ENCODE data around the gene FHL2. TPM values are rescaled to one million over a fixed set of nuclear protein-coding genes. Genes with fewer than 3 reads are reported as not detected.
"Not testable (repeated sequence)": the region's sequence is repeated elsewhere in the genome, so short reads cannot be mapped to it uniquely, and the experiment has no call there.

Gene FHL2
- total and polyA plus RNA-seq, 12 donors, result 437 to 2,354 (median 1,410) TPM

DNA sequence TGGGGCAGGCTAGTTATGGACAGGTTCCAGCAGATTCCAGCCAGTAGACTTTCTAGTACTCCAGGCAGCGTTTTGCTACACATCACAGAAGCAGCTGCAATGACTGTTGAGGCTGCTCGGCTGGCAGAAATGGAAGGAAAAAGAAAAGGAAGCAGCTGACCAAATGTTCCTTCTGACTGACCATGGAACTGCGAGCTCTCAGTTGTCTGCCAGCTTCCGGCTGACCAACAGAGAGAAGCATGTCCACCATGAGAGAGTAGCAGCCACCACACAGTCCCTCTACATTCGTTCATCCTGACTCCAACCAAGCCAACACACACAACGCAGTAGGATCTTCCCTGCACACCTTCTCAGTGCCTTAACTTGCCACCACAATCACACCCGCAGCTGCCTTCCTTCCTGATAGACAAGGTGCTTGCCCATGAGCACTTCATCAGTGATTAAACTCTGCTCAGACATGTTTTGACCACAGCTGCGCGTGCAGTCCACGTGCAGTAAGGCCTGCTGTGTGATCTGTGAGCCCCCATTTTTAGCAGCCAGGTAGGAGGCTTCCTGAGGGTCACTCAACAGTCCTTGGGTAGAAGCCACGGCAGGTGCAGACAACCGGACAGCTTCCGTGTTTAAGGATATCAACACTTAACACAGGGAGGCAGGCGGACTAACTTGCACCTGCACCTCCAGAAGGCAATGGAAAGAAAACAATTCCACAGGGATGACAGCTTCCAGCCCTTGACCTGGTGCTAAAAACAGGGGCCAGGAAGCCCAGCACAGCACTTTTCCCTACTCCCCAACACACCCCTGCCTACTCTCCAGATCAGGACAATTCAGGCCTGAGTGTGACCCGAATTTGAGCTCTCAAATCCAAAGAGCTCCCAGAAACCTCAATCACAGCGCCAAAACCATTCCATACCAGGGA lies 70.3 kb downstream of the FHL2 start:
- Histone ChIP-seq H3K27me3 (no peaks in the 10 kb centered on the region), H3K4me1 (peaks cover 4 to 44% (median 19%) of the 10 kb centered on the region in 9 donors), H3K9me3 (no peaks in the 10 kb centered on the region), H3K36me3 (no peaks in the 10 kb centered on the region), H3K4me3 (peak overlapping the region; percentile 35 to 94 (median 64)), H3K27ac (peak overlapping the region in 9 of 10 donors; percentile 63 to 95 (median 74))
- TF ChIP-seq, protein P1, sequence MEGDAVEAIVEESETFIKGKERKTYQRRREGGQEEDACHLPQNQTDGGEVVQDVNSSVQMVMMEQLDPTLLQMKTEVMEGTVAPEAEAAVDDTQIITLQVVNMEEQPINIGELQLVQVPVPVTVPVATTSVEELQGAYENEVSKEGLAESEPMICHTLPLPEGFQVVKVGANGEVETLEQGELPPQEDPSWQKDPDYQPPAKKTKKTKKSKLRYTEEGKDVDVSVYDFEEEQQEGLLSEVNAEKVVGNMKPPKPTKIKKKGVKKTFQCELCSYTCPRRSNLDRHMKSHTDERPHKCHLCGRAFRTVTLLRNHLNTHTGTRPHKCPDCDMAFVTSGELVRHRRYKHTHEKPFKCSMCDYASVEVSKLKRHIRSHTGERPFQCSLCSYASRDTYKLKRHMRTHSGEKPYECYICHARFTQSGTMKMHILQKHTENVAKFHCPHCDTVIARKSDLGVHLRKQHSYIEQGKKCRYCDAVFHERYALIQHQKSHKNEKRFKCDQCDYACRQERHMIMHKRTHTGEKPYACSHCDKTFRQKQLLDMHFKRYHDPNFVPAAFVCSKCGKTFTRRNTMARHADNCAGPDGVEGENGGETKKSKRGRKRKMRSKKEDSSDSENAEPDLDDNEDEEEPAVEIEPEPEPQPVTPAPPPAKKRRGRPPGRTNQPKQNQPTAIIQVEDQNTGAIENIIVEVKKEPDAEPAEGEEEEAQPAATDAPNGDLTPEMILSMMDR (IDR thresholded peaks at IDR 0.05), result no peak
- ATAC-seq (peak in 6 of 8 donors; percentile 5 to 60 (median 38)), DNase-seq (no peak)
- intact Hi-C loops (cut with DNase I), result no loop called here
- 34 to 39% methylated on average over 16 of the region's 16 CpGs for WGBS, 2 donors

DNA sequence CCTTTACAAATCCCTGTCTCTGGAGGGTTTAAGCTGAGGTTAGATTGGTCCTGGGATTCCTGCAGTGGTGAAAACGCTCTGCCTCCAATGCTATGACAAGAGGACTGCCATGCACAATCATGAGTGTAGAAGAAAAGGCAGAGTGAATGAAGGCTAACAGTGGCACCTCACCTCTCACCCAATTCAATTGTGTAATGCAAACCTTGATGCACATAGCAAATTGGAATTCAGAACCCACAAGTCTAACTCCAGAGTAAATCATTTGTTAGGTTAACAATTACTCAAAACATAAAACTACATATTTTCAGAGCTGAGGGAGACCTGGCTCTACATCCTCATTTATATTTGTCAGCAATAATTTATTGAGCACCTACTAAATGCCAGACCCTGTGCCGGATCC lies 71.2 kb downstream of the FHL2 start:
- DNase-seq (no peak), ATAC-seq (no peak)
- no peaks in the 10 kb centered on the region for H3K9me3 ChIP-seq
- intact Hi-C loops (cut with DNase I), result no loop called here
- H3K27ac ChIP-seq, result peak overlapping the region in 1 of 10 donors; percentile 74
- H3K4me3 ChIP-seq, result no peak overlapping the region
- no peaks in the 10 kb centered on the region for H3K36me3 ChIP-seq
- 83 to 93% methylated on average over 2 of the region's 2 CpGs for WGBS, 2 donors
- peaks cover 4 to 49% (median 22%) of the 10 kb centered on the region in 9 donors for H3K4me1 ChIP-seq
- H3K27me3 ChIP-seq, result no peaks in the 10 kb centered on the region
- TF ChIP-seq, protein P1 (IDR thresholded peaks at IDR 0.05), result no peak

DNA sequence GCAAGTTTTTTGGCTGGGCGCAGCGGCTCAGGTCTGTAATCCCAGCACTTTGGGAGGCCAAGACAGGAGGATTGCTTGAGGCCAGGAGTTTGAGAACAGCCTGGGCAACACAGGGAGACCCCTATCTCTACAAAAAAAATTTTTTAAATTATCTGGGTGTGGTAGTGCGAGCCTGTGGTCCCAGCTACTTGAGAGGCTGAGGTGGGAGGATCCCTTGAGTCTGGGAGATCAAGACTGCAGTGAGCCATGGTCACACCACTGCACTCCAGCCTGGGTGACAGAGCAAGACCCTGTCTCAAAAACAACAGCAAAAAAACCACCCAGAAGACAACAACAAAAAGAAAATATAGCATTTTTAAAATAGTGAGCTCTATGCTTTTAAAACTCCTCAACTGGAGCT lies 71.6 kb downstream of the FHL2 start:
- DNase-seq; H3K9me3 ChIP-seq; H3K4me3 ChIP-seq; H3K27me3 ChIP-seq; ATAC-seq; intact Hi-C loops (cut with DNase I); H3K36me3 ChIP-seq; H3K27ac ChIP-seq: not testable (repeated sequence)
- peaks cover 4 to 49% (median 22%) of the 10 kb centered on the region in 9 donors for H3K4me1 ChIP-seq
- 96 to 97% methylated on average over 3 of the region's 3 CpGs for WGBS, 2 donors

DNA sequence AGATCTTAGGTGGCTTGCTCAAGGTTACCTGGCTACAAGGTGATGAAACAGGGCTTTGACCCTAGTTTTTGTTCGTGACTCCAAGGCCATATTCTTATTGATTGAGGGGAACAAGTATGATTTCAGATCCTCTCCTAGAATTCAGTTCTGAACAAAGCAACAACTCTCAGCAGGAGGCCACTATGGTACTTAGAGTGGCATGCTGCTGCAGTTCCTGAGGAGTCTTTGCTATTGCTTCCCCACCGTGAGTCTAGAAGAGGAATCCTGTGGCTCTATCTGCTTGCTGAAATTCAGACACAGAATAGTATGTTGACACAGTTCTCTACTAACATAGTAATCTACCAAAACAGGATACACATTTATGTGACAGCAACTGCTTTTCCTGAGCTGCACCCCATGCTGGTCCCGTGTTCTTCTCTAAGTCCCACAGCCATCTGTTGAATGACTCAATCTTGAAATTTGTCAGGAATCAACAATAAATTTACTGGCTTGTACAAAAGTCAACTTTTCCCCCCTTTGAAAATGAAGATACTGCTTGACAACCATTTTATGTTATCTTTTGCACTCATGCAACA lies 73.4 kb downstream of the FHL2 start:
- DNase-seq (no peak), ATAC-seq (no peak)
- no peaks in the 10 kb centered on the region for H3K36me3 ChIP-seq
- peaks cover 4 to 46% (median 18%) of the 10 kb centered on the region in 9 donors for H3K4me1 ChIP-seq
- no peaks in the 10 kb centered on the region for H3K27me3 ChIP-seq
- 66 to 81% methylated on average over 3 of the region's 3 CpGs for WGBS, 2 donors
- intact Hi-C loops (cut with DNase I), result no loop called here
- H3K27ac ChIP-seq, result no peak overlapping the region
- H3K9me3 ChIP-seq, result no peaks in the 10 kb centered on the region
- TF ChIP-seq, protein P1 (IDR thresholded peaks at IDR 0.05), result no peak
- H3K4me3 ChIP-seq, result no peak overlapping the region

All from heart right ventricle (tissue), 16 donors.